Measurements from ENCODE around the gene LRRC37B.
"Not testable (repeated sequence)": the region's sequence is repeated elsewhere in the genome, so short reads cannot be mapped to it uniquely, and the experiment has no call there.

Gene LRRC37B

DNA sequence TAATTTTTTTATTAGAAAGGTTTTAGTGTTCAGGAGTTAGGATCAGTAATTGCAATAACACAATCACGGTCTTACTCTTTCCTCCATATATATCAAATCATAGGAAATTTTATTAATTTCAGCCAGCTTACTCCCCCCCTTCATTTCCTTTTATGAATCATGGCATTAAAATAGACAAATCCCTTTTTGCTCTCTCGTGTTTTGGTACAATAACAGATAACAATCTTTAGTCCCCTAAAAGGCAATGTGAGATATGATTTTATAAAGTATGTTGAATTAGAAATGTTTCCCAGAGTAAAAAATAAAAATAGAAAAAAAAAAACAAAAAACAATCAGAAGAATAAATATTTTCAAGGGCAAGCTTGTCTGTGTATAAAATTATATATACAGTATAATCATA lies 92.5 kb downstream of the LRRC37B start:
- no peak for DNase-seq (ENCODE audit: low spot score)
- Mint-ChIP-seq H3K27me3 (ENCODE audit: low read depth) (peaks cover 15% of the 10 kb centered on the region), H3K36me3 (ENCODE audit: low read depth) (no peaks in the 10 kb centered on the region), H3K9me3 (no peaks in the 10 kb centered on the region), H3K4me1 (ENCODE audit: low read depth) (peaks cover 13% of the 10 kb centered on the region), H3K4me3 (no peak overlapping the region), H3K27ac (no peak overlapping the region)

DNA sequence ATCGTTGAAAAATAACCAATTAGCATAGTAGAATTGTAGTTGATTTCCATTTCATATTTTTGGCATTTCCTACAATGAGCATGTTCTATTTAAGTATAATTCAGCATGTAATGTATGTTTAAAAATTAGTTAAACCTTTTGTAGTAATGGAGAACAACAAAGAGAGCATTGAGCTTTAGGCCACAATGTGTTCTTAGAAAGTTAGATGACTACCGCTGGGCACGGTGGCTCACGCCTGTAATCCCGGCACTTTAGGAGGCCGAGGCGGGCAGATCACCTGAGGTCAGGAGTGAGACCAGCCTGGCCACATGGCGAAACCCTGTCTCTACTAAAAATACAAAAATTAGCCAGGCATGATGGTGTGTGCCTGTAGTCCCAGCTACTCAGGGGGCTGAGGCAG lies 93.1 kb downstream of the LRRC37B start:
- not testable (repeated sequence) for H3K4me3 Mint-ChIP-seq, H3K27ac Mint-ChIP-seq
- H3K4me1 Mint-ChIP-seq (ENCODE audit: low read depth) = peaks cover 13% of the 10 kb centered on the region

DNA sequence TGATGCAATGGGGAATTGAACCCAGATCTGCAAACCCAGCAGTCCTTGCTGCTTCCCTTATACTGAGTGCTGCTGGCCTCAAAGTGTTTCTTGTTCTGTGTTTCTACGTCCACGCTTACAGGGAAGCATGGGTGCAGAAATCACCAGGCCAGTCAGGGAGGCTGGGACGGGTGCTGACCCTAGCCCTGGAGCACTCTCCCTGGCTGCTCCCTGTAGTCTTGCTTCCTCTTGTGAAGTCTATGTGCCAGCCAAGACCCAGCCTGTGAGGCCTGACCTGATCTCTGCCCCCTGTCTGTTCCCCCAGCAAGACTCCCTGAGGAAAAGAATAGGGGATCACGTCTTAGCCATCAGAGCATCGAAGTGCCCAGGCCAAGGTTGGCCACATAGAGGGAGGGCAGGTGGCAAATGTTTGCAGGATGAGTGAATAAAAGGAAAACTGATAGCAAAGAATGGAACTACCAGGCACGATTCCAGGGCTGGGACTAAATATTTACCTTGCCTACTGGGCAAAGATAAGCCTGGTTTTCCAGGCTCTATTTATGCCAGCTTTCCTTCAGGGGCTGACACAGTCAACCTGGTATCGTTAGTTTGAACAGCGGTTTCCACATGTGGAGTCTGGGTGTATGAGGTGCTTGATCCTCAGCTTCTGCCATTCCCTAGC lies 93.9 kb downstream of the LRRC37B start:
- Mint-ChIP-seq H3K4me1 (ENCODE audit: low read depth) (peaks cover 13% of the 10 kb centered on the region), H3K27me3 (ENCODE audit: low read depth) (peaks cover 15% of the 10 kb centered on the region), H3K36me3 (ENCODE audit: low read depth) (no peaks in the 10 kb centered on the region), H3K9me3 (no peaks in the 10 kb centered on the region), H3K27ac (no peak overlapping the region), H3K4me3 (no peak overlapping the region)
- no peak for DNase-seq (ENCODE audit: low spot score)

More for the DNA sequence above, 93.1 kb downstream of the LRRC37B start:
- H3K36me3 Mint-ChIP-seq (ENCODE audit: low read depth); H3K9me3 Mint-ChIP-seq; DNase-seq (ENCODE audit: low spot score): not testable (repeated sequence)
- H3K27me3 Mint-ChIP-seq (ENCODE audit: low read depth) = peaks cover 15% of the 10 kb centered on the region

DNA sequence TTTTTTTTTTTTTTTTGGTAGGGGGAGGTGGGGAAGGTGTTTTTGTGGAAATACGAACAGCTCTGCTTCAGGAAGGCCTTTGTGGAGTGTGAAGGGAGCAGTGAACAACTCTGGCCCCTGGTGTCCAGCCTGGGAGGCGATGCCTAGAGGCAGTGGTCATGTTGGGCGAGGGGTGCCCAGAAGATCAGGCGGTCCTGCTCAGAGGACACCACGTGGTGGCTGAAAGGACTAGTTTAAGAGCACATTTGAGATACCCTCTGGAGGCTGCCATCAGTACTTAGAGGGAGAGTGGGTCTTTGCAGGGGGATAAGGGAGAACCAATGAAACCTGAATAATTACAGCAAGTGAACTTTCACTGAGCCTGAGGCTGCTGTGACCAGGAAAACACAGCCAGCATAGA lies 95.0 kb downstream of the LRRC37B start:
- Mint-ChIP-seq H3K27ac (no peak overlapping the region), H3K4me1 (ENCODE audit: low read depth) (peaks cover 17% of the 10 kb centered on the region), H3K9me3 (no peaks in the 10 kb centered on the region)

DNA sequence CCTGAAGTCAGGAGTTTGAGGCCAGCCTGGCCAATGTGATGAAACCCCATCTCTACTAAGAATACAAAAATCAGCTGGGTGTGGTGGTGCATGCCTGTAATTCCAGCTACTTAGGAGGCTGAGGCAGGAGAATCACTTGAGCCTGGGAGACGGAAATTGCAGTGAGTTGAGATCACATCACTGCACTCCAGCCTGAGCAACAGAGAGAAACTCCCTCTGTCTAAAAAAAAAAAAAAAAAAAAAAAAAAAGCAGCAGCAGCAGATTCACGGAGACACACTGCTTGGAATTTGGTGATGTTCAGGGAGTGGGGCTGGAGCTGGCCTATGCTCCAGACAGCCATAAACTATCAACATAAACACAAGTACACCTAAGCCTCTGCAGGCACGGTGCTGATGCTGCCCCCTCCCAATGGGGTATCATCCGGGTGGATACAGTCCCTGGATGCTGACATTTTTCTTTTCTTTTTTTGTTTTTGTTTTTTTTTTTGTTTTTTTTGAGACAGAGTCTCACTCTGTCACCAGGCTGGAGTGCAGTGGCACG lies 95.5 kb downstream of the LRRC37B start:
- peaks cover 10% of the 10 kb centered on the region for H3K27me3 Mint-ChIP-seq (ENCODE audit: low read depth)
- no peak overlapping the region for H3K4me3 Mint-ChIP-seq
- peaks cover 21% of the 10 kb centered on the region for H3K4me1 Mint-ChIP-seq (ENCODE audit: low read depth)
- H3K9me3 Mint-ChIP-seq = no peaks in the 10 kb centered on the region
- H3K36me3 Mint-ChIP-seq (ENCODE audit: low read depth) = no peaks in the 10 kb centered on the region
- no peak for DNase-seq (ENCODE audit: low spot score)
- H3K27ac Mint-ChIP-seq = no peak overlapping the region

More for the DNA sequence above, 95.0 kb downstream of the LRRC37B start:
- DNase-seq (ENCODE audit: low spot score) = no peak
- Mint-ChIP-seq H3K4me3 (no peak overlapping the region), H3K36me3 (ENCODE audit: low read depth) (no peaks in the 10 kb centered on the region), H3K27me3 (ENCODE audit: low read depth) (peaks cover 10% of the 10 kb centered on the region)

All from T-helper 2 cell treated with Interferon-gamma antibody and Interleukin-4, amounts not matched to agents 5 μg/mL and 100 μg/mL, for 36 hours (primary cell).